ENCODE data around the gene ANGPTL8. TPM values are rescaled to one million over a fixed set of nuclear protein-coding genes. Genes with fewer than 3 reads are reported as not detected.

The ANGPTL8 gene
- total RNA-seq, 1 experiment from 2014 or later: not detected

DNA sequence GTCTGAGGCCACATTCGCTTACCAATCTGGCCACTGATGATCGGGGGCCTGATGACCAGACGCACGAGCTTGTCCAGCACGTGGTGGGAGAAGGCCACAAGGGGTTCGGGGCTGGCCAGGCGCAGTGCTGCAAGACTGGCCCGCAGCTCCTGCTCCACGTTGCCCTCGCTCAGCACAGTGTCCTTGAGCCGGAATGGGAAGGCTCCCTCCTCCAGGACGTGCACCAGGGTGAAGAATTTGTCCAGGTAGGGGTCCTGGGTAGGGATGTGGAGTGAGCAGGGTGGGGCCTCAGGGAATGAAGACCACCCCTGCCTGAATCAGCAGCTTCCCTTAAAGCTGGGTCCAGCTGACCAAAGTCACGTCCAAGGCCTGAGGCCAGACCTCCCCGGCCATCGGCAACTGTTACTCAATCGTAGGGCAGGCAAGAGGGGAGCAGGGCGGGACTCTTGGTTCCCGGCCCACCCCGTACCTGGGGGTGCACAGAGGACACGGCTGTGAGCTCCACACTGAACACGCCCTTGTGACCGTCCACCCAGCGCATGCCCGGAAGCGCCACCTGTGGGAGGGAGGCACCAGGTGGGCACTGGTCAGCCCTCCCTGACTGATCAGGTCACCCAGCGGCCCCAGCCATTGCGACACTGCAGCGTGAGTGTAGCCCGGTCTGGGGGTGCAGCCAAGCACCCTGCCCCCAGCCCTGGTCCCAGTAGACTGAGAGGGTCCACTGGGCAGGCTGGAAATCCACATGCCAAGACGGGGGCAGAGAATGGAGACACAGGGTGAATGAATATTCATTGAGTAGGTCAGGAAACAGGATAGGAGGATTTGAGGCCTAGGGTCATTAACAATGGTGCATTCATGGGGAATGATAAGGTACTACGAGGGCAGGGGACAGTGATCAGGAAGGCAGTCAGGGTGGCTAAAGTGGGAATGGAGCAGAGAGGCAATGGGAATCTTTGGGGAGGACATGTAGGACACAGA lies 2.8 kb upstream of the ANGPTL8 start:
- no peak overlapping the region for H3K4me3 Mint-ChIP-seq
- peaks cover 5% of the 10 kb centered on the region for H3K4me1 Mint-ChIP-seq
- H3K27me3 Mint-ChIP-seq (ENCODE audit: low read depth): no peaks in the 10 kb centered on the region
- H3K27ac Mint-ChIP-seq: no peak overlapping the region; the same call in 1 of the 2 replicates
- no peak for DNase-seq (ENCODE audit: low spot score)
- 0 out of 2 replicates have a peak, but pooled peaks cover 4% of the 10 kb centered on the region for H3K9me3 Mint-ChIP-seq
- peaks cover 33% of the 10 kb centered on the region for H3K36me3 Mint-ChIP-seq
- ChIA-PET CTCF (interaction anchor here (0.7 to 2.0 kb wide), 2 partner anchors 9 to 120 kb away, joined by 6 to 8 read pairs; no protein-coding TSS in a partner anchor), POLR2A (no interaction called here)
- TF ChIP-seq CREM (CRISPR knock-in tag; IDR thresholded peaks at IDR 0.05) (no peak), GABPB1 (CRISPR knock-in tag; IDR thresholded peaks at IDR 0.05) (peak; percentile 83)
- ATAC-seq: peak; percentile 42

DNA sequence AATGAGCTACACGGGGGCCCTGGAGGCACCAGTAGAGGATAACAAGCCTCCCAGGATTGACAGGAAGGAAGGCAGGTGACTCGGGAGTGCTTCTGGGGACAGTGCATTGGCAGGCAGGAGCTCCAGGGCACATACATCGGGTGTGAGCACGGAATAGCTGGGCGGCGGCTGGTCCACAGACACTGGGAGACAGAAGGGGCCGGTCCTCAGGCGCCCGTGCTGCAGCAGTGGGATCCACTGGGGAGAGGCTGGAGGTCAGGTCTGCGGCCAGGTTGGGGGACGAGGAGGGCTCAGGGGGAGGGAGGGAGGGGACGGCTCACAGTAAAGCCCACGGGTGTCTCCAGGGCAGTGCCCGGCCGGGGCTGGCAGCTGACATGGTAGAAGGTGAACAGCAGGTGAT lies 2.1 kb upstream of the ANGPTL8 start:
- DNase-seq (ENCODE audit: low spot score): no peak
- H3K4me1 Mint-ChIP-seq: peaks cover 5% of the 10 kb centered on the region
- H3K36me3 Mint-ChIP-seq: peaks cover 35% of the 10 kb centered on the region
- H3K27ac Mint-ChIP-seq: no peak overlapping the region; the same call in 1 of the 2 replicates
- no peak overlapping the region for H3K4me3 Mint-ChIP-seq
- 0 out of 2 replicates have a peak, but pooled peaks cover 4% of the 10 kb centered on the region for H3K9me3 Mint-ChIP-seq
- POLR2A ChIA-PET: no interaction called here
- CTCF ChIA-PET: interaction anchor here (2.0 kb wide), 1 partner anchor 10 kb away, joined by 8 read pairs; no protein-coding TSS in a partner anchor
- H3K27me3 Mint-ChIP-seq (ENCODE audit: low read depth): no peaks in the 10 kb centered on the region
- TF ChIP-seq NFE2L1 (CRISPR knock-in tag; IDR thresholded peaks at IDR 0.05) (no peak), IRF2 (CRISPR knock-in tag; IDR thresholded peaks at IDR 0.05; ENCODE audit: borderline replicate concordance, low read depth) (no peak), ZNF423 (CRISPR knock-in tag; IDR thresholded peaks at IDR 0.05) (no peak), GRHL2 (CRISPR knock-in tag; IDR thresholded peaks at IDR 0.05; ENCODE audit: insufficient replicate concordance, severe bottlenecking) (no peak), ATF1 (CRISPR knock-in tag; IDR thresholded peaks at IDR 0.05) (no peak), NFYB (CRISPR knock-in tag; conservative IDR thresholded peaks at IDR 0.05; ENCODE audit: low read depth) (no peak), NR2C2 (CRISPR knock-in tag; IDR thresholded peaks at IDR 0.05) (no peak), ZNF396 (CRISPR knock-in tag; IDR thresholded peaks at IDR 0.05; ENCODE audit: borderline replicate concordance) (no peak)
- TF ChIP-seq, protein P1, sequence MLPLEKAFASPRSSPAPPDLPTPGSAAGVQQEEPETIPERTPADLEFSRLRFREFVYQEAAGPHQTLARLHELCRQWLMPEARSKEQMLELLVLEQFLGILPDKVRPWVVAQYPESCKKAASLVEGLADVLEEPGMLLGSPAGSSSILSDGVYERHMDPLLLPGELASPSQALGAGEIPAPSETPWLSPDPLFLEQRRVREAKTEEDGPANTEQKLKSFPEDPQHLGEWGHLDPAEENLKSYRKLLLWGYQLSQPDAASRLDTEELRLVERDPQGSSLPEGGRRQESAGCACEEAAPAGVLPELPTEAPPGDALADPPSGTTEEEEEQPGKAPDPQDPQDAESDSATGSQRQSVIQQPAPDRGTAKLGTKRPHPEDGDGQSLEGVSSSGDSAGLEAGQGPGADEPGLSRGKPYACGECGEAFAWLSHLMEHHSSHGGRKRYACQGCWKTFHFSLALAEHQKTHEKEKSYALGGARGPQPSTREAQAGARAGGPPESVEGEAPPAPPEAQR (CRISPR knock-in tag; IDR thresholded peaks at IDR 0.05): no peak
- TF ChIP-seq, protein P2, sequence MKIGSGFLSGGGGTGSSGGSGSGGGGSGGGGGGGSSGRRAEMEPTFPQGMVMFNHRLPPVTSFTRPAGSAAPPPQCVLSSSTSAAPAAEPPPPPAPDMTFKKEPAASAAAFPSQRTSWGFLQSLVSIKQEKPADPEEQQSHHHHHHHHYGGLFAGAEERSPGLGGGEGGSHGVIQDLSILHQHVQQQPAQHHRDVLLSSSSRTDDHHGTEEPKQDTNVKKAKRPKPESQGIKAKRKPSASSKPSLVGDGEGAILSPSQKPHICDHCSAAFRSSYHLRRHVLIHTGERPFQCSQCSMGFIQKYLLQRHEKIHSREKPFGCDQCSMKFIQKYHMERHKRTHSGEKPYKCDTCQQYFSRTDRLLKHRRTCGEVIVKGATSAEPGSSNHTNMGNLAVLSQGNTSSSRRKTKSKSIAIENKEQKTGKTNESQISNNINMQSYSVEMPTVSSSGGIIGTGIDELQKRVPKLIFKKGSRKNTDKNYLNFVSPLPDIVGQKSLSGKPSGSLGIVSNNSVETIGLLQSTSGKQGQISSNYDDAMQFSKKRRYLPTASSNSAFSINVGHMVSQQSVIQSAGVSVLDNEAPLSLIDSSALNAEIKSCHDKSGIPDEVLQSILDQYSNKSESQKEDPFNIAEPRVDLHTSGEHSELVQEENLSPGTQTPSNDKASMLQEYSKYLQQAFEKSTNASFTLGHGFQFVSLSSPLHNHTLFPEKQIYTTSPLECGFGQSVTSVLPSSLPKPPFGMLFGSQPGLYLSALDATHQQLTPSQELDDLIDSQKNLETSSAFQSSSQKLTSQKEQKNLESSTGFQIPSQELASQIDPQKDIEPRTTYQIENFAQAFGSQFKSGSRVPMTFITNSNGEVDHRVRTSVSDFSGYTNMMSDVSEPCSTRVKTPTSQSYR (CRISPR knock-in tag; IDR thresholded peaks at IDR 0.05): no peak
- no peak for ATAC-seq

DNA sequence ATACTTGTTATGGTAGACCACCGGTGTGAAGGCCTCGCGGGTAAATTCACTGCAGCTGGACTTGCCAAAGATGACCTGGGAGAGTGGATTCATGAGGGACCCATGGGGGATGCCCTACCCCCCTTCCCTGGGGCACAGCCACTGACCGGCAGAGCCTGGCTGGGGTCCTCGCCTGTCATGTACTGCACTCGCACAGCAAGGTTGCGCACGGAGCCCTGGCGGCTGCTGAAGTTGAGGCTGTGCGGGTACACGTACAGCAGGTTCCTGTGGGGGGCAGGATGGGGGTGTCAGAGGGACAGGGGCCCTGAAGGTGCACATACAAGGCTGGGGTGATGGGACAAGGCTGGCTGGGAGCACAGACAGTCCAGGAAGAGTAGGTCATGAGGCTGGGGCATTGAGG lies 1.4 kb upstream of the ANGPTL8 start:
- CTCF ChIA-PET: no interaction called here
- Mint-ChIP-seq H3K36me3 (peaks cover 33% of the 10 kb centered on the region), H3K27me3 (ENCODE audit: low read depth) (no peaks in the 10 kb centered on the region), H3K4me3 (no peak overlapping the region), H3K4me1 (peaks cover 5% of the 10 kb centered on the region), H3K27ac (no peak overlapping the region), H3K9me3 (0 out of 2 replicates have a peak, but pooled peaks cover 4% of the 10 kb centered on the region)
- ATAC-seq (no peak), DNase-seq (ENCODE audit: low spot score) (no peak)
- POLR2A ChIA-PET: no interaction called here
- TF ChIP-seq RORB (CRISPR knock-in tag; IDR thresholded peaks at IDR 0.05) (no peak), ZNF671 (CRISPR knock-in tag; IDR thresholded peaks at IDR 0.05) (no peak), ZNF263 (CRISPR knock-in tag; IDR thresholded peaks at IDR 0.05; ENCODE audit: low read depth) (no peak), HMGA2 (CRISPR knock-in tag; IDR thresholded peaks at IDR 0.05) (no peak), MYBL2 (CRISPR knock-in tag; IDR thresholded peaks at IDR 0.05) (no peak), SMAD3 (CRISPR knock-in tag; IDR thresholded peaks at IDR 0.05; ENCODE audit: borderline replicate concordance) (no peak), MXD4 (CRISPR knock-in tag; IDR thresholded peaks at IDR 0.05; ENCODE audit: borderline replicate concordance) (no peak)
- TF ChIP-seq, protein P3, sequence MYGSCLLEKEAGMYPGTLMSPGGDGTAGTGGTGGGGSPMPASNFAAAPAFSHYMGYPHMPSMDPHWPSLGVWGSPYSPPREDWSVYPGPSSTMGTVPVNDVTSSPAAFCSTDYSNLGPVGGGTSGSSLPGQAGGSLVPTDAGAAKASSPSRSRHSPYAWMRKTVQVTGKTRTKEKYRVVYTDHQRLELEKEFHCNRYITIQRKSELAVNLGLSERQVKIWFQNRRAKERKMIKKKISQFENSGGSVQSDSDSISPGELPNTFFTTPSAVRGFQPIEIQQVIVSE (CRISPR knock-in tag; IDR thresholded peaks at IDR 0.05; ENCODE audit: borderline replicate concordance): no peak
- TF ChIP-seq, protein P4, sequence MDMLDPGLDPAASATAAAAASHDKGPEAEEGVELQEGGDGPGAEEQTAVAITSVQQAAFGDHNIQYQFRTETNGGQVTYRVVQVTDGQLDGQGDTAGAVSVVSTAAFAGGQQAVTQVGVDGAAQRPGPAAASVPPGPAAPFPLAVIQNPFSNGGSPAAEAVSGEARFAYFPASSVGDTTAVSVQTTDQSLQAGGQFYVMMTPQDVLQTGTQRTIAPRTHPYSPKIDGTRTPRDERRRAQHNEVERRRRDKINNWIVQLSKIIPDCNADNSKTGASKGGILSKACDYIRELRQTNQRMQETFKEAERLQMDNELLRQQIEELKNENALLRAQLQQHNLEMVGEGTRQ (CRISPR knock-in tag; IDR thresholded peaks at IDR 0.05): no peak
- TF ChIP-seq, protein P5, sequence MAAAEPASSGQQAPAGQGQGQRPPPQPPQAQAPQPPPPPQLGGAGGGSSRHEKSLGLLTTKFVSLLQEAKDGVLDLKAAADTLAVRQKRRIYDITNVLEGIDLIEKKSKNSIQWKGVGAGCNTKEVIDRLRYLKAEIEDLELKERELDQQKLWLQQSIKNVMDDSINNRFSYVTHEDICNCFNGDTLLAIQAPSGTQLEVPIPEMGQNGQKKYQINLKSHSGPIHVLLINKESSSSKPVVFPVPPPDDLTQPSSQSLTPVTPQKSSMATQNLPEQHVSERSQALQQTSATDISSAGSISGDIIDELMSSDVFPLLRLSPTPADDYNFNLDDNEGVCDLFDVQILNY (CRISPR knock-in tag; IDR thresholded peaks at IDR 0.05): no peak
- TF ChIP-seq, protein P6, sequence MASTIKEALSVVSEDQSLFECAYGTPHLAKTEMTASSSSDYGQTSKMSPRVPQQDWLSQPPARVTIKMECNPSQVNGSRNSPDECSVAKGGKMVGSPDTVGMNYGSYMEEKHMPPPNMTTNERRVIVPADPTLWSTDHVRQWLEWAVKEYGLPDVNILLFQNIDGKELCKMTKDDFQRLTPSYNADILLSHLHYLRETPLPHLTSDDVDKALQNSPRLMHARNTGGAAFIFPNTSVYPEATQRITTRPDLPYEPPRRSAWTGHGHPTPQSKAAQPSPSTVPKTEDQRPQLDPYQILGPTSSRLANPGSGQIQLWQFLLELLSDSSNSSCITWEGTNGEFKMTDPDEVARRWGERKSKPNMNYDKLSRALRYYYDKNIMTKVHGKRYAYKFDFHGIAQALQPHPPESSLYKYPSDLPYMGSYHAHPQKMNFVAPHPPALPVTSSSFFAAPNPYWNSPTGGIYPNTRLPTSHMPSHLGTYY (CRISPR knock-in tag; IDR thresholded peaks at IDR 0.05): no peak
